EH (cell line): ENCODE data around the gene PLEKHG1.
A peak's percentile ranks its signal among the peaks of the same experiment; 100 is the strongest.

Experiments
- DNase-seq: peaks from one replicate; pipeline ENCODE4 v3.0.0-alpha.2; 2015; ENCODE audit warnings: low read depth

PLEKHG1 gene

DNA sequence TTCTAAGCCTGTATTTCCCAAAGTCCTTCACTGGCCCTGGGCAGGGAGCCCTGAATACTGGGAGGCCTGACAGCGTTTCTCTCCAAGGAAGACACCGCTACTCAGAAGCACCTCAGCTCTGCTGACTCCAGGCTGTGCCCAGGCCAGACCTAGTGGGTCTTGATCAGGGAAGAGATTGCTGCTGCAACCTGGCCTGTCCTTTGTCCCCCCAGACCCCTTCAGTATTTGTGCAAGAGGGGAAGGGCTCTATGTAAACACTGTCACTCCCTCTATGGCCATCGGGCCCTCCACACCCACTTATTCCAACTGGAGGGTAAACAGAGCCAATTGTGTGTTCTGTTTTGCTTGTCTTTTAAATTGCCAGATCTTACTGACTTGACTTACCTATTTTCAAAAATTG lies 20.6 kb downstream of the PLEKHG1 start:
- no peak for DNase-seq

DNA sequence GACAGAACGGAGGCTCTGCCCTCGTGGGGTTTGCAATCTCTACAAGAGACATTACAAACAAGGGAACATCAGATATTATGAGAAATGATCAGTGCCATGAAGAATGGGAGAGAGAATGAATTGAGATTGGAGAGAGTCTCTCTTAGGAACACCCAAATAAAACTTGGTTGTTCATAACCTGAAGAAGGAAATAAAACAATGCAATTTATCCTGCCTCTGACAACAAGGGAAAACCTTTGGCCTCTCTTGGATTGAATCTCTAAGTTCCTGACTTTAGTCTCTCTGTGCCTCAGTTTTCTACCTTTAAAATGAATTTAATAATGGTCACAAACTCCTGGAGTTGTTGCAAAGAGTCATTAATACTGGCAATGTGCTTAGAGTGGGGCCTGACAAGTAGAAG lies 21.1 kb downstream of the PLEKHG1 start:
- DNase-seq = no peak

DNA sequence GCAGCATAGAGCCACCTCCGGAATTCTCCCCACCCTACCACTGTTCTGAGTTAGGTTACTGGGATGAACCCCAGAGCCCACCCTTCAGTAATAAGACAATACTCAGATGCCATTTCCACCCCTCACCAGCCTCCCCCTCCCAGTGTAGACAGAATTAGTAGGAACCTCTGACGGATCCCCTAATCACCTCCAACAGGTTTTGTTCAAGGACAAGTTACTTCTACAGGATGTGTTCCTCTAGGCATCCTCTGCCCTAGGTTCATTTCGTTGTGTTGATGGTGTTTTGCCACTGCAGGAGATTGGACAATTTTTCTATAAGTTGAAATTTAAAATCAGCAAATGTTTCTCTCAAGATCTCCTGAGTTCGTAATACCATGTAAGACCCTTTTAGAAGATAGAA lies 22.8 kb downstream of the PLEKHG1 start:
- no peak for DNase-seq

DNA sequence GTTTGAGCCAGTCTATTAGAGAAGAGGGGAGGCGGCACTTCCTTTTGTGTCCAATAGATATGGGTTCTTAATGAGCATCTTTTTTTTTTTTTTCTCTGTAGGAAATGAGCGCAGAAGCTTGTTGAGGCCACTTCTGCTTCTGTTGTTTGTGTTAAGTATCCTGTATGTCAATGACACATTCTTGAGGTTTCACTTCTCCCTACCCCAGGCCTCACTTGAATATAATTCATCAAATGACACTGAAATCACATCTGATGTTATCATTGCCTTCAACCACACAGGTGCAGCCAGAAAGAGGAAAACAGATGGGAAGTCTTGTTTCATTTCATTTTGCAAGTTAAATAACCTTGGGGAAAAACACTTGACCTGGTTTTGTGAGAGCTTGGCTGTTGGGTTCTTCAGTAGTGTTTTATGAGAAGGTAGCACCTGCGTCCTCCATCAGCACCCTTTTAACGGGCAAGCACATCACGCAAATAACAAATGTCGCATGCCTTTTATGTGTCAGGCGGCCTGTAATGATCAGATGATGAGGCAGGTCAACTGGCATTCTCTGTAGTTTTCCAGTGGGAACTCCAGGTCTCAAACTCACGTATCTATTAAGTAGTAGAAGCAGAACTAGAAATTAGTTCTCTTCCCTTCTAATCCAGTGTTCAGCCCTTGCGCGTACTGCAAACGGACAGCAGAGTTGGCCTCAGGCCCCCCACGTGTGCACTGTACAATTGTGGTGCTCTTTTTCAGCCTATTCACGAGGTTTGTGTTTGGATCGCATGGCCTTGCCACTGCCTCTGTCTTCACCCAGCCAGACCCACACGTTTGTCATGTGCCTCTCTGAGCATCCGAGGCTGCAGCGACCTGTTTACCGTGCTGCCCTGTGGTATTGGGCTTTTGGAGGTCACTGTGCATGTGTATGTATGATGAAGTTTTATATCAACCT lies 23.5 kb downstream of the PLEKHG1 start:
- DNase-seq = no peak

DNA sequence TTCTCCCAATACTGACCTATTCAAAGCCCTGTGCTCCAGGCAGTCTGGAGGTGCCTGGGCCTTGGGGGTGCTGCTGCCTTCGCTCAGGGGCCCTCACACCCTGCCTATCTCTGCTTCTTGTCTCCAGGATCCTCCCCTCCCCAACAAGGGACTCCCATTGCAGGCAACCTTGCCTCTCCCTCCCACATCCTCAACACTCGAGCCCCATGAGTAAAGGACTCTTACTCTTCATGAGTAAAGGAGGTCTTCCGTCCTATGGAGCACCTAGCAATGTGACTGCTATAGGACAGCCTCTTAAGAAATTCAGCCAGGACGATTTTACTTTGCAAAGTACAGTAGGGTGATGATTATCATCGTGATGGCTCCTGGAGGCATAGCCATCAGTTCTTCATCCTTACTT lies 24.5 kb downstream of the PLEKHG1 start:
- no peak for DNase-seq

DNA sequence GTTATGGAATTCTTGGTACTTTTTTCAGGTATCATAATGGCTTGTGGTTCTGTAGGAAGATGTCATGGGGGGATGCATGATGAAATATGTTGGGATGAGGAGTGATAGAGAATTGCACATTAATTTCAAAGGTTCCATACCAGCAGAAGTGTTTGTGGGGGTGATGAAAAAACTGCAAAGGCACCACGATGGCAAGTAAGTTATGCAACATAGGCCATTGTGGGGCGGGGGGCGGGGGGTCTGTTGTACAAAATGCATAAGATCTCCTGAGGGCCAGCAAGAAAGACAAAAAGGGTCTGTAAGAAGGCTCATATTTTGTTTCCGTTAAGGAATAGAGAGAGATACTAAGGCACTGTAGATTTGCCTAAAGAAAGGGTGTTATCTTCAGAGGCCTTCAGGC lies 26.2 kb downstream of the PLEKHG1 start:
- DNase-seq = no peak

DNA sequence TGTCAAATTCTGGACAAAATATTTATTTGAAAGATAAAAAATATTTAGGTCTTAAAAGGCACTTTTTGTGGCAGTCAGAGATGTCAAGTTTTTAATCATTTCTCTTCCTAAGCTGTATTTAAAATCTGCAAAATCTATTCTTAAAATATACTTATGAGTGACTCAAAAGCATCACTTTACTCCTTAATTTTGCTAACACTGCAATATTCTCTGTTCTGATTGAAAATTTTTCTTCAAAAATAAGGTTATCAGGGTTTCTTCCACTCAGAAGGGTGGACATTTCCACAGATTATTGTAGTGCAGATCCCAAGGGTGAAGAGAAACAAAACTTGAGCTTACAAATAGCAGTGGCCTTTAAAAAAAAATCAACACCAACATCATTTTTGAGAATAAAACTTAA lies 27.5 kb downstream of the PLEKHG1 start:
- no peak for DNase-seq

DNA sequence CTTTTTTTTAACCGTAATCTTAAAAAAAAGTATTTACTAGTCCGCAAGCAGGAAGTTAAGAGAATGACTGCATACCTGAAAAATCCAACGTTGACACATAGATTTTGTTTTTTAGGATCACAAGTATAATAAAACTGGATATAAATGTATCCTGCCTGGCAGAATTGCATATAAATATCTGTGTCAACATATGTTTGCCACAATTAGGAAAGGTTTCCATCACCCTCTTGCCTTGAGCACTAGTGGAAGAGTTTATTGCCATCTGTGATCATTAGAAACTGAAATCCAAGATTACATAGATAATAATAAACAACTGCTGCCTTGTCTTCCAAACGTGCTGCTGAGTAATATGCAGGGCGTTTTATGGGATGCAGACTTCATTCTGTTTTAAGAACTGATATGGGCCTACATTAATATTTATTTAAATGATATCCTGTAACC lies 27.9 kb downstream of the PLEKHG1 start:
- peak; percentile 31 for DNase-seq

DNA sequence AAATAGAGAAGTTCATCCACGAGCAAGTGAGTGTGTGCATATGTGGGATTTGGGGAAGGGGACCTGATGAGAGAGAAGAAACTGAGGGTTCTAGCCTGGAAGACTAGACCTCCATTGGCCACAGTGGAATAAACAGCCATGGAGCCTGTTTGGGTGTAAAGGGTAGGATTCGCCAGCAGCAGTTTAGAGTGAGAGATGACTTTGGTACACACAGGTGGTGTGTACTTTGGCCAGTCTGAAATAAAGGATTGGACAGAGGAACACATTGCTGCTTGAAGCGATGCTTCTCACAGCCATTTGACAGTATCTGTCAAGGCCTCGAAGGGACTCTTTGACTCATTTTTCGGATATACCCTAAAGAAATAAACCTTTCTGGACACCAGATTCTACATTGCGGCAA lies 29.2 kb downstream of the PLEKHG1 start:
- no peak for DNase-seq

DNA sequence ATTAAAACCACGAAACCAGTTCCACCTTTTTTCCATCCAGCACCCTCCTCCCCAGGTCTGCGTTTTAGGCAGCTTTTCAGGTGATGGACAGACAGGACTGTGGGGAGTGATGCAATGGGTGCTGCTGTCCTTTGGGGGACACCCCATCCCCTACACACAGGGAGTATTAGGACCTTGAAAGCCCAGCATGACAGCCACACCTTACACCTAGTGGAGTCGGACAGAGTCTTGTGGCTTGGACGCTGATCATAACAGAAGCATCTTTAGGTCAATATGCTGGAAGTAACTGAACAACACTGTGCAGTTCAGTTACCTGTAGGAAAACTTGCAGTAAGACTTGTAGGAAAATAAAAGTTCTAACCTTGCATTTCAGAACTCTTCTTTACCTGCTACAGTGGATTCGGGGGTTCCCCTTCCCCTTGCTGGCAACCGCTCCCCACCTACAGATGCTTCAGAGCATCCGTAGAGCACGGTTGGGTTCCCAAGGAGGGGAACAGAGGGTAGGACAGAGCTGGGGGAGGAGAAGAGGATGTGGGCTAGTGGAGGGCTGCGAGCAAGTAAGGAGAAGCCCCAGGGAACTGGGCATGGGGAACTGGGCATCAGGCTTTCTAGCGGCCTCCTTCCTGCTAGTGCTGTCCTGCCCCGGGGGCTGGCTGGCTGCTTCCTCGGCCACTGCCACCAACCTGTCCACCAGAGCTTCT lies 31.7 kb downstream of the PLEKHG1 start:
- no peak for DNase-seq

DNA sequence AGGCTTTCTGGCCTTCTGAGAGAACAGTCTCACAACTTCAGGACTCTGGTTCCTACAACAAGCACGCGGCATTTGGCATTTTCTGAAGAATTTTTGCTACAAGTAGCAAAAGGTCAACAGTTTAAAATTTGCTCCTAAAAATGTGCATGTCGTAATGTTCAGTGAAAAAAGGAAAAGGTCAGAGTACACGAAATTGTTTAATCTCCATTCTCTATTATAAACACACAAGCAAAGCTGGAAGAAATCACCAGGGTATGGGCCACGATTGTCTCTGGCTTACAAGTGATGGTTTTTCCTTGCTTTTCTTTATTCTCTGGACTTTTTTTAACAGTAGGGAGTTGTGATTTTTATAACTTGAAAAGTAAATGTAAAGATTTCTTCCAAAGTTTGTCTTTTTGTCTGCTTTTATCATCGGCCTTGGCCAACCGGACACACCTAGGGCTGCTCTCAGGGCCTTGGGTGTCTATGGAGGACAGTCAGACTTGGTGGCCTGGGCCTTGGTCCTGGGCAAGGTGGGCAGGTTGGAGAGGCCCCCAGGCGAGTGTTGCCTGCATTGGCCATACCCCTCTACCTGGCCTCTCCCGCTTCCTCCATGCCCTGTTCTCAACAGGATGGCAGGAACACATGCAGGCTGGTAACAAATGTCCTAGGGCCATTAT lies 32.4 kb downstream of the PLEKHG1 start:
- no peak for DNase-seq

DNA sequence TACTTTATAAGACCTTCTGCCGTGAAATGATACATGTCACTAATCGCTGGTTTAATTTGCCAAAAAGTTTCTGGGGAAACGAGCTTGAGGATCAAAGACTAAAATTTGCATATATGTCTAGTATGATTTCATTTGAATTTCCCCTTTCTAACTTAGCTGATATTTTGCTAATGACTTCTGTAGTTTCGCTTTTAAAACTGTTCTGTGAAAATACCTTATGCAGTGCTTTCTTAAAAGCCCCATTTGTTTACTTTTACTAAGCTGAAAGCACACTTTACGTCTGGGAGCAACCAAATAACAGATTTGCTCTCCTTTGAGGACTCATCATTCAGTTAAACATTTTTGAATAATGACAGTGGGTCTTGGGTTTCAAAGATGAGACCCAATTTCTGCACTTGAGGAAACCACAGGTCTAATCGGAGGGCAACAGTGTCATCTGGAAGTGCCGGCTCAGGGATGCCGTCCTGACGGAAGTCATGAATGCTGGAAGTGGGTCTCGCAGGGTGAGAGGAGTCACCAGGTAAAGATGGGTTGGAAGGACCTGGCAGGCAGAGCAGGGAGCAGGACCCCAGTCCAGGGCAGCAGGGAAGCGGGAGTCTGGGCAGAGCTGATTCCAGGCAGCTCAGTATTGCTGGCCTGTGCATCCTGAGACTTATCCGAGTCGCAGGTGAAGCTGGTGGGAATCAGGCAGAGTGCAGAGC lies 33.2 kb downstream of the PLEKHG1 start:
- no peak for DNase-seq

DNA sequence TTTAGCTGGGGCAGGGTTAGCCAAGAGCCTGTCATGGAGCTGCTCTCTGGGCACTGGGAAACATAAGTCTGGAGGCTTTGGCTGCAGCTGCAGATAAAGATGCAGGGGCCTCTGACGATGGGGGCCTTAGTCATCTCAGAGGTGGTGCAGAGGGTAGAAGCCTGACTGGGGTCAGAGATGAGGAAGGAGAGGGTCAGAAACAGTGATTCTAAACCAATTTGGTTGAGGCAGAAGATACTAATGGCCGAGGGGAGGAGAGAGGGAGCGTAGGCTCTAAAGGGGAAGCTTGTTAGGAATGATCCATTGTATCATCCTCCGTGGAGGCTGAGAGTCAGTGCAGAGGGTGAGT lies 33.8 kb downstream of the PLEKHG1 start:
- DNase-seq = no peak

DNA sequence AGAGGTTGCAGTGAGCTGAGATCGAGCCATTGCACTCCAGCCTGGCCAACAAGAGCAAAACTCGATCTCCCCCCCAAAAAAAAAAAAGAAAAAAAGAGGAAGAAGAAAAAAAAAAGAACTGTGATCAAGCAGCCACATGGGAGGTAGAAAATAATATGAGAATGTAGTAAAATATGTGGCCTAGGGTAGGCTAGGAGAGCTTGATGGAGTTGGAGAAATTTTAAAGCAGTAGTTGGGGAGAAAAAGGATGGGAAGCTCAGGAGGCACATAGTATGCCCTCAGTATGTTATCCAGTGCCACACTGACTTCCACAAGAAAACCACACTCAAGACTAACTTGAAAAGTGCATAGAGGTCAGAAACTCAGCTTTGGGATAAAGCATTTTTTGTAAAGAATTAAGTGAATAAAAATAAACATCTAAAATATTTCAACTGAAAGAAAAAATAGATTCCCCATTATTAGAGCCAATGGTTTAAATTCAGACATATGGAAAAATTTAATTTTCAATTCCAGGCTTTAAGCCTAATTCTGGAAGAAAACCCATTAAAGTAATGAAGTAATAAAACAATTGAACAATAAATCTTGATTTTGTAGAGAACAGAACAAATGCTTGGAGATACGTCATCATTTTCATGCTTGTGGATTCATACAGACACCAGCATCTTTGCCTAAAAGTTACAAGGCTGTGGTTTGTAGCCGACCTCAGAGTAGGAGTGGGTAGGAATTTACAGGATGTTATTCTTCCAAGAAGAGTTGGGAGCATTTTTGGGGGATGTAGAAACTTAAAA lies 34.7 kb downstream of the PLEKHG1 start:
- peak; percentile 3 for DNase-seq

DNA sequence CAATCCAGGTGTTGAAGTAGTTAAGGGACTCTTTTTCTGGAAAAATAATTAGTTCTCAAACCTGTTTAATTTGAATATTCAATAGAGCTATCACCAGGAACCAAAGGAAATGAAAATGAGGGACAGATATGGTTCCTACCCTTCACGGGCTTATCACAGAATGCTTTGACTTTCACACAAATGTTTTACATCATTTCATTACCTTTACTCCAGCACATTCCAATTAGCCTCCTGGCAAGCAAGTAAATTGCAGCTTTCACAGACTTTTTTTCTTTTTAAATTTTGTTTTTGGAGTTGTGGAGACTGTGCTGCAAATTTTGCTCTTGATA lies 35.2 kb downstream of the PLEKHG1 start:
- no peak for DNase-seq

DNA sequence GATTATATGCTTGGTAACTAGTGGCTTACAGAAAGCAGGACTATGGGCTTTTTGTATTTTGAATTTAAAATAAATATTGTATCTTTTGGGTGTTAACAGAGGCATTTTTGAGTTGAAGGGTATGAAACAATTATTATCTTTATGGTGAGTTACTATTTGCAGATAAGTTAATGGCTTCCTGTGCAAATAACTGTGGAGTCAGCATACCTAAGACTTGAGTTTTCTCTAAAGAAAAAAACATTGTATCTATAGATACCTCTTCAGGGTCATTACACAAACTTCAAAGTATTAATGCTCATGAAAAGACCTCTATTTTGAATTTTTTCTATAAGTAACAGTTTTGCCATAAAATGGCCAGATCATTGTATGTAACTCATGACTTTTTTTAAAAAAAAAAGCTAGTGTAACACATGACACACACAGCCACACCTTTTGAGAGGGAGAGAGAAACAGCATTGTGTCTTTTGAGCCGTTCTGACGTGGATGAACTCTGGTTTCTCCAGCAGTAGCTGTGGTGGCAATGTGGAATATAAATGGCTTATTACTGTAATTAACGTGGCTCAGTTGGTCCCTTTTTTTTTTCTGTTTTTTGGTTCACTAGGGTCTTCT lies 36.3 kb downstream of the PLEKHG1 start:
- no peak for DNase-seq

DNA sequence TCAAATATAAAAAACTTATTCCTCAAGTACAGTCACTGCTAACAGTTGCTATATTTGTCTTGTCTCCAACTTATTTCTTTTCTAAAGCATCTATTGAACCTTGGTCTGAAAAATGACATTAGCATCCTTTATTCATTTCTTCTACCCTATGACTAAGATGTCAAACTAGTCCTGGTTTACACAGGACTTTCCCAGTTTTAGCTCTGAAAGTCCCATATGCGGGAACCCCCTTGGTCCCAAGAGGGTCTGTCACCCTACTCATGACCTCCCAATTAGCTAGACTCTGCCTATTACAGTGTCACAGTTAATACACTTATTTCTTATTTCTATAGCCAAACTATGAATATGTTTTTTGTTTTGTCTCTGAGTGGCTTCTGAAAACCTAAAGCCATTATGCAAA lies 37.1 kb downstream of the PLEKHG1 start:
- DNase-seq = no peak

DNA sequence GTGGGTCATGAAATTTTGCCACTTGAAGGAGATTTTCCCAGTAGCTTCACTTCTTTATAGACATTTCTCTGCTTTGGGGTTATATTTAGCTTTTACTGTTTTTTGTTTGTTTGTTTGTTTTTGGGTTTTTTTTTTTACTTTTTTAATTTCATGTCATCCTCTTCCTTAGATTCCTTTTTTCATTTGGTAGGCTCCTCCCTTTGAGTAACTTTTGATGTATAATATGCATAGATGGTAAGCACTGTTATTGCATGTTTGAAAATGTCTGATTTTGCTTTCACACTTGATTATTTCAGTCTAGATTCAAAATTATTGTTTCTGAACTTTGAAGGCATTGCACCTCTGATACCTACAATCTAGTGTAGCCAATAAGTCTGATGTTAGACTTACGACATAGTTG lies 37.6 kb downstream of the PLEKHG1 start:
- DNase-seq = no peak

DNA sequence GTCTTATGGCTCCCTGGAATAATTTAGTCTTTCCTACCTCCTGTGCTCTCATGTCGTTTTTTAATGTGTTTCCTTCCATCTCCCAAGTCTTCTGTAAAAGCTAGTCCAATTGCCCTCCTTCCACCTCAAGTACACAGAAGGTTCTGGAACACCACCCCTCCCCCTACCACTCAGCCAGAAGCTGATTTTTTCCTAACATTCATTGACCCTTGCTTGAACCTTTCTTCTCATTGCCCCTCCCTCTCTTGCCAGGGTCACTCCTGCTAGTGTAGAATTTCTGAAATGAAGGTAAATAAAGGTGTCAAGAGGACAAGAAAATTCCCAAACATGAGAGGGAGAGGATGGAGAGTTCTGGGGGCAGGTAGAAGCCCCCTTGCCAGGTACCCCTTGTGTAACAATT lies 38.6 kb downstream of the PLEKHG1 start:
- no peak for DNase-seq

DNA sequence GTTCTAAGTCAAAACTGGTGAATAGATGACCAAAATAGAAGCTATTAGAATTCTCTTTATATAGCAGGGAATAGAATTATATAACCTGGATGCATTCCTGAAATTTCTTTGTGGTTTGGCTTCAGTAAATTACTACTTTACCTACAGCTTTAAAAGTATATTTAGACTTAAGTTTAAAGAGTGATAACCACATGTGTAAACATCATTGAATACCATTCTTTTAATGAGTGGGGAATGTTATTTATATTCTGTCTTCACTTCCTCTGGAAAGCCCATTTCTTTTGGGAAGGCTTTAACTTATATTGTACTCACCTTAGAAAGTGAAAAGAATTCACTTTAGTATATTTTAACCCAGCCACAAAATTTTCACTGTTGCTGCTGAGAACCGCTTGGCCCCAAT lies 39.1 kb downstream of the PLEKHG1 start:
- no peak for DNase-seq

DNA sequence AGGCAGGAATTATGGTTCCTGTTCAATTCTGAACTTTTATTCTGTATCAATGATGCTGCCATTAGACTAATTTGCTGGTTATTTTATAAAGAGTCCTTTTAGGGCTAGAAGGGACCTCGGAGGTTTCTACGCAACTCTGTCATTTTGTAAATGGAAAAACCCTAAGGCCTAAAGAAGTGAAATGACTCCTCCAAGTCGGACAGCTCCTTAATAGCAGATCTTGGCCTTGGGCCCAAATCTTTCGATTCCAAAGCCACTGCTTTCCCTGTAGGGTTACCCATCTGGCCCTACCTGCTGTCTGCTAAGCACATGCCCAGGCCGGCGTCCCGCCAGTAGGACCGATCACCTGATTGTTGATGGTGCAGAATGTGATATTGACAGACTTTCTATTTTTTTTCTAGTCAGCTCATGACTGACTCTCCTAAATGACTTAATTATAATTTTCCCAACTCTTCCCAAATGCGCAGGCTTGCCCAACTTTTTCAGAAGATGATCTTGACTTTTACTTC lies 40.2 kb downstream of the PLEKHG1 start:
- no peak for DNase-seq
